Measurements from ENCODE around the gene TMEM215.

TMEM215 gene

GRCh38 chr9:32832346-32832745 lies 49.0 kb downstream of the TMEM215 start:
- no peak for DNase-seq (ENCODE audit: low read depth in 2 of 2, low spot score in 1 of 2)

Measured in stimulated activated CD8-positive, alpha-beta memory T cell treated with anti-CD3 and anti-CD28 coated beads, Interleukin-4, amount 100 ng/mL, for 4 hours (primary cell).